H9 (cell line): Measurements from ENCODE around the gene ADAMTS6. TPM values are rescaled to one million over a fixed set of nuclear protein-coding genes. Genes with fewer than 3 reads are reported as not detected.

Experiments
- DNase-seq: peaks from one replicate; pipeline ENCODE4 v3.0.0-alpha.2; 2017
- H2AFZ ChIP-seq: one replicate; pipeline ENCODE4 v1.6.1; 2013; ENCODE audit warnings: mild to moderate bottlenecking, low read length, control low read depth, moderate library complexity
- H2AK5ac ChIP-seq: 2 replicates; pipeline ENCODE4 v1.6.1; 2013; ENCODE audit warnings: low read length, control low read depth, mixed read lengths; ENCODE audit not compliant: insufficient read length
- H2BK120ac ChIP-seq: one replicate; pipeline ENCODE4 v1.6.1; 2013; ENCODE audit warnings: low read depth, mild to moderate bottlenecking, low read length, control low read depth, inconsistent platforms; ENCODE audit not compliant: poor library complexity, severe bottlenecking
- H2BK12ac ChIP-seq: 2 replicates; pipeline ENCODE4 v1.6.1; 2013; ENCODE audit warnings: low read length, control low read depth, mixed read lengths, low read depth; ENCODE audit not compliant: insufficient read length
- H2BK15ac ChIP-seq: 2 replicates; pipeline ENCODE4 v1.6.1; 2013; ENCODE audit warnings: low read depth, low read length, control low read depth
- H2BK20ac ChIP-seq: one replicate; pipeline ENCODE4 v1.6.1; 2013; ENCODE audit warnings: low read depth, mild to moderate bottlenecking, low read length, control low read depth, inconsistent platforms; ENCODE audit not compliant: poor library complexity, severe bottlenecking
- H2BK5ac ChIP-seq: 2 replicates; pipeline ENCODE4 v1.6.1; 2013; ENCODE audit warnings: low read length, control low read depth, mixed read lengths; ENCODE audit not compliant: insufficient read length
- H3K14ac ChIP-seq: 2 replicates; pipeline ENCODE4 v1.6.1; 2013; ENCODE audit warnings: low read length, control low read depth; ENCODE audit not compliant: insufficient read depth
- H3K18ac ChIP-seq: 2 replicates; pipeline ENCODE4 v1.6.1; 2013; ENCODE audit warnings: low read depth, mild to moderate bottlenecking, mixed read lengths, low read length, control low read depth; ENCODE audit not compliant: insufficient read length
- H3K23ac ChIP-seq: 2 replicates; pipeline ENCODE4 v1.6.1; 2013; ENCODE audit warnings: low read length, control low read depth, mixed read lengths, low read depth; ENCODE audit not compliant: insufficient read length
- H3K23me2 ChIP-seq: 2 replicates; pipeline ENCODE4 v1.6.1; 2013; ENCODE audit warnings: low read depth, mild to moderate bottlenecking, mixed read lengths, low read length, control low read depth; ENCODE audit not compliant: insufficient read length, poor library complexity, severe bottlenecking
- H3K27ac ChIP-seq: 2 replicates; pipeline ENCODE4 v1.5.1; 2013; ENCODE audit warnings: low read length, control low read depth, mixed read lengths, low read depth; ENCODE audit not compliant: insufficient read length
- H3K27me3 ChIP-seq: 2 replicates; pipeline ENCODE4 v1.6.1; 2013; ENCODE audit warnings: low read length, control low read depth, inconsistent platforms; ENCODE audit not compliant: insufficient read depth
- H3K4ac ChIP-seq: 2 replicates; pipeline ENCODE4 v1.6.1; 2013; ENCODE audit warnings: low read depth, mild to moderate bottlenecking, control low read depth, inconsistent platforms, low read length, moderate library complexity
- H3K4me1 ChIP-seq: 2 replicates; pipeline ENCODE4 v1.6.1; 2013; ENCODE audit warnings: low read length, control low read depth, inconsistent platforms; ENCODE audit not compliant: insufficient read depth
- H3K4me2 ChIP-seq: 2 replicates; pipeline ENCODE4 v1.6.1; 2013; ENCODE audit warnings: low read length, control low read depth, mixed read lengths; ENCODE audit not compliant: insufficient read length, insufficient read depth
- H3K56ac ChIP-seq: 2 replicates; pipeline ENCODE4 v1.6.1; 2013; ENCODE audit warnings: low read depth, mild to moderate bottlenecking, mixed read lengths, low read length, control low read depth; ENCODE audit not compliant: insufficient read length
- H3K79me1 ChIP-seq: 2 replicates; pipeline ENCODE4 v1.6.1; 2013; ENCODE audit warnings: low read depth, mild to moderate bottlenecking, moderate library complexity, low read length, control low read depth, inconsistent platforms; ENCODE audit not compliant: insufficient read depth, poor library complexity, severe bottlenecking
- H3K79me2 ChIP-seq: 2 replicates; pipeline ENCODE4 v1.6.1; 2013; ENCODE audit warnings: low read length, control low read depth, inconsistent platforms; ENCODE audit not compliant: insufficient read depth
- H3K9ac ChIP-seq: 2 replicates; pipeline ENCODE4 v1.6.1; 2013; ENCODE audit warnings: low read length, control low read depth, mixed read lengths; ENCODE audit not compliant: insufficient read length; ENCODE audit errors: extremely low read depth
- H3K9me3 ChIP-seq: one replicate; pipeline ENCODE4 v1.6.1; 2013; ENCODE audit warnings: low read depth, low read length, inconsistent platforms; ENCODE audit not compliant: control insufficient read depth
- H3T11ph ChIP-seq: one replicate; pipeline ENCODE4 v1.6.1; 2013; ENCODE audit warnings: mild to moderate bottlenecking, low read length, control low read depth, inconsistent platforms
- H4K20me1 ChIP-seq: one replicate; pipeline ENCODE4 v1.6.1; 2013; ENCODE audit not compliant: control insufficient read depth, insufficient read length, insufficient read depth
- H4K5ac ChIP-seq: 2 replicates; pipeline ENCODE4 v1.6.1; 2013; ENCODE audit warnings: low read depth, mild to moderate bottlenecking, mixed read lengths, low read length, control low read depth; ENCODE audit not compliant: insufficient read length
- H4K8ac ChIP-seq: replicated peaks from 2 replicates; pipeline ENCODE4 v1.6.1; 2013; ENCODE audit warnings: low read length, control low read depth, mixed read lengths, low read depth; ENCODE audit not compliant: insufficient read length
- H4K91ac ChIP-seq: 2 replicates; pipeline ENCODE4 v1.6.1; 2013; ENCODE audit warnings: low read depth, mild to moderate bottlenecking, moderate library complexity, mixed read lengths, low read length, control low read depth; ENCODE audit not compliant: insufficient read length
- H3K27ac Mint-ChIP-seq, 3 experiments: 2 replicates in 2 of 3; 3 replicates in 1 of 3; pipeline ENCODE4 v1.8.0; 2020 to 2021; ENCODE audit warnings: mixed read lengths in 3 of 3, mild to moderate bottlenecking in 1 of 3, moderate library complexity in 1 of 3
- H3K27me3 Mint-ChIP-seq: 2 replicates; pipeline ENCODE4 v1.8.0; 2021; ENCODE audit warnings: low read depth, mild to moderate bottlenecking, moderate library complexity, mixed read lengths
- H3K36me3 Mint-ChIP-seq, 3 experiments: 2 replicates in 2 of 3; 3 replicates in 1 of 3; pipeline ENCODE4 v1.8.0; 2020 to 2021; ENCODE audit warnings: low read depth in 3 of 3, mixed read lengths in 3 of 3; ENCODE audit not compliant: insufficient read depth in 1 of 3
- H3K4me1 Mint-ChIP-seq, 2 experiments: 2 replicates each; pipeline ENCODE4 v1.8.0; 2020; ENCODE audit warnings: mixed read lengths in 2 of 2
- H3K4me3 Mint-ChIP-seq, 2 experiments: 2 replicates in 1 of 2; 3 replicates in 1 of 2; pipeline ENCODE4 v1.8.0; 2020 to 2021; ENCODE audit warnings: mild to moderate bottlenecking in 2 of 2, mixed read lengths in 2 of 2, moderate library complexity in 1 of 2
- H3K9me3 Mint-ChIP-seq, 2 experiments: 2 replicates in 1 of 2; 3 replicates in 1 of 2; pipeline ENCODE4 v1.8.0; 2020; ENCODE audit warnings: mild to moderate bottlenecking in 2 of 2, mixed read lengths in 2 of 2, moderate library complexity in 1 of 2
- WGBS: extraction: QIAGEN DNeasy Blood & Tissue Kit; methylation state at CpG from one replicate; pipeline ENCODE4 v1.1.7; 2013; ENCODE audit warnings: missing lambda C conversion rate, low lambda C conversion rate, mixed read lengths; ENCODE audit not compliant: insufficient read length; ENCODE audit errors: extremely low coverage; 5-methylcytosine and 5-hydroxymethylcytosine counted together
- total RNA-seq: library from RNA; stranded (reverse); gene quantifications from 2 replicates; pipeline ENCODE4 v1.2.1, GENCODE V29; 2021
- TF ChIP-seq, protein P1 (sequence below): fragments of 200-600 bp; sonication (generic); conservative IDR thresholded peaks from 3 replicates; pipeline ENCODE4 v1.8.0; 2021; ENCODE audit warnings: antibody characterized with exemption, mild to moderate bottlenecking

Gene ADAMTS6
- total RNA-seq, 1 experiment from 2014 or later = 0.33 TPM

DNA sequence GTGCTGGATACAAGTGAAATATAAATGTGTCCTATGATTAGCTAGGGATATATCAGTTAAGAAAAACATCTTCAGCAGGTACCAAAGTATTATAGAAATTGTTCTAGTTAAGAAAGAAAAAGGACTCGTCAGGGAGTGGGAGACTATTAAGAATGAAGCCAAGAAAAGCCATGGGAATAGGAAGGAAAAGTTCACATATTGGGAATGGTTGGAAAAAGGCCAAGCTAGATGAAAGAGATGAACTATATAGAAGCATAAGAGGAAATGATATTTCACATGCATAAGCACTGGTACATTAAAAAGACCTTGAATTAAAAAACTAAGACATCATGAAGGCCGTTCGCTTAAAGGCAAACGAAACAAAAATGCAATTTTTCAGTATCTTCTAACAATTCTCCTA lies 237.7 kb downstream of the ADAMTS6 start:
- H2BK120ac ChIP-seq = no peak overlapping the region
- TF ChIP-seq, protein P1, sequence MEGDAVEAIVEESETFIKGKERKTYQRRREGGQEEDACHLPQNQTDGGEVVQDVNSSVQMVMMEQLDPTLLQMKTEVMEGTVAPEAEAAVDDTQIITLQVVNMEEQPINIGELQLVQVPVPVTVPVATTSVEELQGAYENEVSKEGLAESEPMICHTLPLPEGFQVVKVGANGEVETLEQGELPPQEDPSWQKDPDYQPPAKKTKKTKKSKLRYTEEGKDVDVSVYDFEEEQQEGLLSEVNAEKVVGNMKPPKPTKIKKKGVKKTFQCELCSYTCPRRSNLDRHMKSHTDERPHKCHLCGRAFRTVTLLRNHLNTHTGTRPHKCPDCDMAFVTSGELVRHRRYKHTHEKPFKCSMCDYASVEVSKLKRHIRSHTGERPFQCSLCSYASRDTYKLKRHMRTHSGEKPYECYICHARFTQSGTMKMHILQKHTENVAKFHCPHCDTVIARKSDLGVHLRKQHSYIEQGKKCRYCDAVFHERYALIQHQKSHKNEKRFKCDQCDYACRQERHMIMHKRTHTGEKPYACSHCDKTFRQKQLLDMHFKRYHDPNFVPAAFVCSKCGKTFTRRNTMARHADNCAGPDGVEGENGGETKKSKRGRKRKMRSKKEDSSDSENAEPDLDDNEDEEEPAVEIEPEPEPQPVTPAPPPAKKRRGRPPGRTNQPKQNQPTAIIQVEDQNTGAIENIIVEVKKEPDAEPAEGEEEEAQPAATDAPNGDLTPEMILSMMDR = no peak
- no peak overlapping the region for H3K27ac ChIP-seq
- no peak overlapping the region for H3K14ac ChIP-seq
- Mint-ChIP-seq H3K4me1 (peaks cover 5 to 9% of the 10 kb centered on the region in 2 experiments), H3K36me3 (no peaks in the 10 kb centered on the region), H3K4me3 (no peak overlapping the region), H3K9me3 (no peaks in the 10 kb centered on the region), H3K27me3 (no peaks in the 10 kb centered on the region), H3K27ac (no peak overlapping the region; a peak in 1 of 7 replicates)
- no peaks in the 10 kb centered on the region for H3K23me2 ChIP-seq
- H3K9ac ChIP-seq = no peak overlapping the region
- H3K23ac ChIP-seq = no peak overlapping the region
- H3K56ac ChIP-seq = no peak overlapping the region
- H3K4ac ChIP-seq = no peak overlapping the region
- no peak overlapping the region for H2BK5ac ChIP-seq
- WGBS = no CpG with 5 or more reads among the region's 4 CpGs
- no peak overlapping the region for H2AK5ac ChIP-seq
- no peak overlapping the region for H2BK20ac ChIP-seq
- H4K91ac ChIP-seq = no peak overlapping the region
- no peak overlapping the region for H3T11ph ChIP-seq
- no peaks in the 10 kb centered on the region for H4K20me1 ChIP-seq
- no peaks in the 10 kb centered on the region for H3K79me1 ChIP-seq
- no peaks in the 10 kb centered on the region for H3K4me1 ChIP-seq
- H3K9me3 ChIP-seq = no peaks in the 10 kb centered on the region
- no peak overlapping the region for H2BK12ac ChIP-seq
- no peak overlapping the region for H3K4me2 ChIP-seq
- H2AFZ ChIP-seq = no peak overlapping the region
- H3K79me2 ChIP-seq = no peaks in the 10 kb centered on the region
- no peak overlapping the region for H4K8ac ChIP-seq
- no peak overlapping the region for H2BK15ac ChIP-seq
- H3K18ac ChIP-seq = no peak overlapping the region
- no peak for DNase-seq
- no peaks in the 10 kb centered on the region for H3K27me3 ChIP-seq
- H4K5ac ChIP-seq = no peak overlapping the region
